Mucosa of gallbladder (tissue), 1 donor: Measurements from ENCODE around the gene PPP1CA. TPM values are rescaled to one million over a fixed set of nuclear protein-coding genes. Genes with fewer than 3 reads are reported as not detected.
A peak's percentile ranks its signal among the peaks of the same experiment; 100 is the strongest.

ENCODE experiments used
- DNase-seq: peaks from one replicate; pipeline ENCODE4 v3.0.0-alpha.2; 2020; ENCODE audit warnings: low spot score
- total RNA-seq: library from RNA; stranded (reverse); gene quantifications from one replicate; pipeline ENCODE4 v1.2.1, GENCODE V29; 2021
- donor health status: DM: no; HTN: no; CAD: no.

PPP1CA gene
- total RNA-seq, 1 donor from 2014 or later = 140 TPM

DNA sequence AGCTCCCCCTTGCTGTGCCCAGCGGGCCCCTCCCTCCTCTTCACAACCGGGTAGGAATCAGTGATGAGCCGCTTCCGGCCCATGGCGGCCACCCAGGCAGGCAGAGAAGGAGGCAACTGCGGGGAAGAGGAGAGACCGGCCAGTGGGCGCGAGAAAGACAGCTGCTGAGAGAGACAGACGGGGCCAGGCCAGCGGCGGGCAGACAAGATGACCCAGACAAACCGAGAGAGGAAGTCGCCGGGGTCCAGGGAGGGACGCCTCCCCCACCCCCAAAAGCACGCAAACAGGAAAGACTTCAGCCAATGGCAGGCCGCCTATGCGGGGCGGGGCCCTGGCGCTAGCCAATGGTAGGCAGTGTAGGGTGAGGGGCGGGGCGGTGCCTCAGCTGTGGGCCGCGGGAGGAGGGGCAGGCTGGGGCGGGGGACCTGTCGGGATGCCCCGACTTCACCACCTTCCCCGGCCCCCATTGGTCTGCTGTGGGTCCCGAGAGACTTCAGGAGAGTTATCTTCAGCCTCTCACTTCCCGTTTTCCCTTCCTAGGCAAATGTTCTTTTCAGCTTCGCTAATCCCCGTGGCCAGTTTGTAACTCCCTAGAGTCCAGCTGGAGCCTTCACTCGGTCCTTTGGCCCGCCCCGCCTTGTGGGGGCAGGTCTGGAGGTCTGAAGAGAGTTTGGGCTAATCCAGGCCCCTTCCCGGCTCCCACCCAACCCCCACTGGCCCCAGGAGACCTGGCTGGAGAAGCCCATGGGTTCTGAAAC, 48.2 kb downstream of the PPP1CA start, which contains the start of gene POLD4:
Gene POLD4 (minus strand): TSS at position 230 of the 758 bp plus-strand sequence. CDS start 147 bp downstream, at position 83.
- DNase-seq = peak; percentile 98

DNA sequence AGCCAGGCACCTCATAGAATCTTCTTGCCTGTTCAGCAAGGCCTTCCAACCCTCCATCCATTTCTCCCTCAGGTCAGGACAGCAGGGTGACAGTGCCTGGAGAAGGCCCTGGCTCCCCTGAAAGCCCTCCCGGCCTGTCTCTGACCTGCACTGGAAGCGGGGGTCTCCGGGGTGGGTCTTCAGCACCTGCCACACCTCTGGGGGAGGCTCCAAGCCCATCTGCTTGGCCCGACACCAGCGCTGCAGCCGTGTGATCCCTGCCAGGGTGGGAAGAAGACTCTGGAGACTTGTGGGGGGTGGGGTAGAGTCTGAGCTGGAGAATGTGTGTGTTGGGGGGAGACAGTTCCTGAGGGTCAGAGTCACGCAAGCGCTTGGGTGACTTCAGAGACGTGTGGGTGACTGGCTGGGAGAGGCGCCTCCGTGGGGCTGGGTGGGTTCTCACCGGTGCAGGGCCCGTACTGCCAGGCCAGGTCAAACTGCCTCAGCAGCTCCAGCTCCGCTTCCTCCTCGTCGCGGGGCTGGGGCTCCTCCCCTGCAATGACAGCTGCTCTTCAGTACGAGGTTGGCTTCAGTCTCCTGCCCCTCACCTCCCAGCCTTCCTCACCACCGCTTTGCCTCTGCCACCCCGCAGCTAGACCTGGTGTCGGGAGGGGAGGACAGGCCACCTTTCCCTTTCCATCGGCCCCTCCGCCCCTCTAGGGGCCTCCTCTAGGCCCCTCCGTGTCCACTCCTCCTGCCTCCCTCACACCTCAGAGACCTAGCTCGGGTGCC, 48.9 kb downstream of the PPP1CA start:
- DNase-seq = no peak

DNA sequence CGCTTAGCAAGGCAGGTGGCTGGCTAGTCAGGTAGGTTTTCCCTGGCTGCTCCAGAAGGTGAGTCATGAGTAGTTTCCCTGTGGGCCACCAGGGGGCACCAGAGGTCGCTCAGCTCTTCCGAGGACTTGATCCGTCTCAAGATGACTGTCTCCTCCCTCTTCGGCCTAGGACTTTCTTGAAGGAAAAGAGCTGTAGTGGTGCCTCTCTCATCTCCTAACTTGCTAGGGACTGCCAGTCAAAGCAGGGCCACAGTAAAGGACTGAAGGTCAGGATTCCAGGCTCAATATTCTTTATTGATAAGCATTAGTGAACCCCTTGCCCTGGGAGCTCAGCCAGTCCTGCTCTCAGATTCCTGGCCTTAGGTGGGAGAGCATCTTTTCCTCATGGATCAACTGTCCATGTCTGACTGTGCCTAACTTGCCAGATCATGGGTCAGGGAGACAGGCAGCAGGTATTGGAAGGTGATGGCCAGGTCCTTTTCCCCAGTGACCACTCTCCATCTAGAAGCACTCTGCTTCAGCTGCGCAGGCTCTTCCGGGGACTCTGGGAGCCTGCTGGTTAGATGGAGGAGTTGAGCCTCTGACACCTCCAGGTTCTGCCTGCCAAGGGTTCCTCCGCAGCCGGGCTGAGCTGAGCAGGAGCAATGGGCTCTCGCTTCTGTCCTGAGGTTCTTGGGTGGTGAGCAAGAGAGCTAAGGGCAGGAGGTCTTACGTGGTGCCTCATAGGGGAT, 50.2 kb downstream of the PPP1CA start:
- peak; percentile 76 for DNase-seq

DNA sequence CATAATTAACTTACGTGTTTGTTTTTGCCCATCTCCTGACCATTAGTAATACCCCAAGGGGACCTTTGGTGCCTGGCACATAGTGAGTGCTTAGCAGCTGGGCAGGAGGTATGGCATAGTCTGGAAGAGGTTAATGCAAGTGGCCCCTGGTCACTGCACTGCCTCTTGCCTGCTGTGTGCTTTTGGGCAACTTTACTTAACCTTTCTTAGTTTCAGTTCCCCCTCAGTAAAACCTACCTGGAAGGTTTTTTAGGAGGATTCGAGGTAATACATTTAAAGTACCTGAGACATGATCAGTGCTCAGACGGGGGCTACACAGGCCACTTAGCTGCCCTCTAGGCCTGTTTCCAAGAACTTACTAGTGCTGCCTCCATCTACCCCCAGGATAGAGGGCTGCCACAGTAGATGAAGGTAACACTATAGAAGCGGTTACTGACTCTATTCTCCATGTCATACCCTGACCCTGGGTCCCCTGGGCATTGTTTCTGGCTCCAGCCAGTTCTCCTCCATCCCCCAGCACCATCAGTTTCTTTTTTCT, 51.7 kb downstream of the PPP1CA start:
- no peak for DNase-seq

DNA sequence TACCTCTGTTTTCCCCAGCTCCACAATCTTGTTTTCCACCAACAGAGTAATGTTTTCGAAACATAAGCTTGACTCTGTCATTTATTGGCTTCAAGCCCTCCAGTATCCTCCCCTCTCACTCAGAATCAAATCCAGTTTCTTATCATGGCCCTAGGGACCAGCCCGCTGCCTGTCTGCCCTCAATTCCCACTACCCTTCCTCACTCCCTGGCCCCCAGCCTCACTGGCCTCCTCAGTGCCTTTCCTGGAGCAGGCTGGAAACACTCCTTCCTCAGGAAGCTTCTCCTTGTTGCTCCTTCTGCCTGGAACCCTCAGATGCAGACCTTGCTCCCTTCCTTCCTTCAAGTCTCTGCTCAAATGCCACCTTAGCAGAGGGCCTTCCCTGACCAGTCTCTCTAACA, 52.2 kb downstream of the PPP1CA start:
- DNase-seq = no peak

DNA sequence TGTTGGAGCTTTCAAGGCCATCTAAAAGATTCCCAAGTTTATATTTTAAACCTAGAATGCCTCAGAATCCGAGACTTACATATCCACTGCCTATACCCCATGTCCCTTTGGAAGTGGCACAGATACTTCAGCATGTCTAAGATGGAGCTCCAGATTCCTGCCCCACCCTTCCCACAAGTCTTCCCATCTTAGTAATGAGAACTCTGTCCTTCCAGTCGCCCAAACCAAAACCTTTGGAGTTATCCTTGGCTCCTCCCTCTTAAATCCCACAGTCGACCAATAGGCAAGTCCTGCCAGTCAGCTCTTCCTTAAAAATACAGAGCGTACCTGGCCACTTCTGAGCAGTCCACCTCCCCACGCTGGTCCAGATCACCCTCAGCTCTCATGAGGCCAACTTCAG, 52.6 kb downstream of the PPP1CA start:
- no peak for DNase-seq

Other genes starting within 250 kb of the PPP1CA start
- 86.1 TPM for gene GRK2, start 135.4 kb downstream of the PPP1CA start, total RNA-seq
- gene ANKRD13D, start 112.6 kb downstream of the PPP1CA start, total RNA-seq = 80.5 TPM
- 107 TPM for gene SSH3, start 98.3 kb downstream of the PPP1CA start, total RNA-seq
- gene POLD4, start 48.3 kb downstream of the PPP1CA start, total RNA-seq = 87.5 TPM
- gene CLCF1, start 28.3 kb downstream of the PPP1CA start, total RNA-seq = 4.0 TPM
- 45.0 TPM for gene RAD9A, start 9.9 kb downstream of the PPP1CA start, total RNA-seq
- 10.6 TPM for gene TBC1D10C, start 2.2 kb upstream of the PPP1CA start, total RNA-seq
- 78.4 TPM for gene CARNS1, start 13.8 kb upstream of the PPP1CA start, total RNA-seq
- 39.7 TPM for gene RPS6KB2, start 26.6 kb upstream of the PPP1CA start, total RNA-seq
- 14.7 TPM for gene PTPRCAP, start 35.8 kb upstream of the PPP1CA start, total RNA-seq
- gene CORO1B, start 41.6 kb upstream of the PPP1CA start, total RNA-seq = 181 TPM
- gene GPR152, start 50.9 kb upstream of the PPP1CA start, total RNA-seq = not detected
- gene CABP4, start 53.5 kb upstream of the PPP1CA start, total RNA-seq = 3.8 TPM
- 75.1 TPM for gene TMEM134, start 67.4 kb upstream of the PPP1CA start, total RNA-seq
- 94.2 TPM for gene AIP, start 81.2 kb upstream of the PPP1CA start, total RNA-seq
- 51.0 TPM for gene PITPNM1, start 103.5 kb upstream of the PPP1CA start, total RNA-seq
- 95.5 TPM for gene CDK2AP2, start 106.3 kb upstream of the PPP1CA start, total RNA-seq
- not detected for gene CABP2, start 121.6 kb upstream of the PPP1CA start, total RNA-seq
- 1,142 TPM for gene GSTP1, start 182.0 kb upstream of the PPP1CA start, total RNA-seq
- gene NDUFV1, start 205.1 kb upstream of the PPP1CA start, total RNA-seq = 202 TPM
- 17.8 TPM for gene NUDT8, start 228.1 kb upstream of the PPP1CA start, total RNA-seq
- 0.14 TPM for gene TBX10, start 237.9 kb upstream of the PPP1CA start, total RNA-seq
- gene ACY3, start 248.9 kb upstream of the PPP1CA start, total RNA-seq = 16.0 TPM